ENCODE measurements around the gene TRA2A.
A peak's percentile ranks its signal among the peaks of the same experiment; 100 is the strongest.

TRA2A gene

DNA sequence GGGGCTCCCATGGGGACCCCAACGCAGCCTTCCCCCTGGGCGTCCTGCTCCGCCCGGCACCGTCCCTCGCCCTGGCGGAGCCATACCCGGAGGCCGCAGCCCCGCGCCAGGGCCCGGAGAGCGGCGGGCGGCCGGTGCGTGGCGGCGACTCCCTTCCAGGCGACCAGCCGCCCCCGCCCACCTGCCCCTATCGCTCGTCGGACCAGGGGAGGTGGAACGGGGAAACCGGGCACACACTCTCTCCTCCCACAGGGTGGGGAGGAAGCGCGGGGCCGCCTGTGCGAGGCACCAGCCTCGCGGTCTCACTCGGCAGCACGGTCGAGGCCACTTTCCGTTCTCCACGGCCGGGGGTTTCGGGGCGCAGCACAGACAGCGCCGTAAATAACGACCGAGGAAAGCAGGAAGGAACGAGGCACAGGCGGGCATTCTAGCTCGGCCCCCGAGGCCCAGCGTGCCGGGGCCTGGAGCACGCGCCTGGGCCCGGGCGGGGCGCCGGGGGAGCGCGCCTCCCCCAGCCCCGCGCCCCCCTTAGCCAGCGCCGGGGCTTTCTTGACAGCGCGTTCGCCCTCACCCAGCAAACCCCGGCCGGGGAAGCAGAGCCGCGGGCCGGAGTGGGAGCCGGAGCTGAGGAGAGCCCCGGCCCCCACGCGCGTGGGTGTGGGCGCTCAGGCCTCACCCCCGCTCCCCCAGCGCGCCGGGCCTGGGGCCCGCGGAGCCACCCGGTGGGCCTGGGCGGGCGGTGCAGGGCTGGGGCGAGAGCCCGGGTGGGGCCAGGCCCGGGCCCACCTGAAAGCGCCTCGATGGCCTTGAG is 62.4 kb downstream of the TRA2A start:
- DNase-seq, result no peak

DNA sequence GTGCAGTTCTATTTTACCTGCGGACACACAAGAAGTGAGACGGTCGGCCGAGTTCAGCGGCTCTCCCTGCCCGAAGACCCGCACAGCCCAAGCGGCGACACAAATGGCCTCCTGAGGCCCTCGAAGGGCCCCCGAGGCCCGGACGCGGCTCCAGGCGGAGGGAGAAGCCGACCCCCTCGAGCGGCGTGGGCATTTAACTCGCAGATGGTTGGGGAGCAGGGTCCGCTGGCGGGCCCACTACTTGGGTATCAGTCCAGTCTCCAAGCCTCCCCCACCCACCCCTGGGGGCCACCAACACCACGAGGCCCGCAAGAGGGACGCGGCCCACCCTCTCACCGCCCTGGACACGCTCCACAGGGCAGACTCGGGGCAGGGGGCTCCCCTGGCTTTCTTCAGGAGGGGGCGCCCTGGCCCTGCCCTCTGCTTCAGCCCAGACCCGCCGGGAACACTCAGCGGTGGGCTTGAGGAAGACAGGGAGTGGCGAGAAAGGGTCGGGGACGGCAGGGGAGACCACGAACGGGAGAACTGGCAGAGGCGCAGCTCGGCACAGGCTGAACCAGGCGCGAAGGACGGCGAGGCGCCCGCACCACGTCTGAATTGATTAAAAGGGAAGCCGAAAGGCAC is 63.1 kb downstream of the TRA2A start:
- DNase-seq, result no peak

DNA sequence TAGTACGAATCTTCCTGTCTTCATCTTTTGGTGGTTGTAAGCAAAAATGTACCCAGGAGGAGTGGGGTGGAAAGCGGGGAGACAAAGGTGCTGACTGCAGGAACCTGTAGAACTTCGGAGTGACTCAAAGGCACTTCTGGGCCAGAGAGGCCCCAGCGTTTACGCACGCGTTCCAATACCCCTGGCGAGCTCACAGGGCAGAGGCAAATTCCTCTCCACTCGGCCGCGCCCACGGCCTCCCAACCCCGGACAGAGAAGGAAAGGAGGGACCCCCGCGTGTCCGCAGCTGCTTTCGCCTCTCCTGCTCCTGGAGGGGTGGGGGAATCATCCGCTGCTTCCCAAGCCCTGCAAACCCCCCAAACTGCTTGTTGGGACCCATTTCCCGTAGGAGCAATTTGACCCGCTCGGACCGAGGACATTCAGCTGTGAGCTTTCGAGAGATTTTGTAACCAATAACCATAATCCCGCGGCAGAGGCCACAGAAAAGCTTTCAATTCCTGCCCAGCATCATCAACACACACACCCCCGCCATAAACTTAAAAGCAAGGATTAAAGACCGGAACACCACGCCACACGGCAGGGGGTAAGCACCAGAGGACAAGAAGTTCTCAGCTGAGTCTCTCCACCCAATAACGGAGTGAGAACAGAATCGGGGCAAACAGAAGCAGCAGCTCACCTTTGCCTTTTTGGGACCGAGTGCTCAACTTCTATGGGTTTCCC is 63.8 kb downstream of the TRA2A start:
- DNase-seq, result no peak

DNA sequence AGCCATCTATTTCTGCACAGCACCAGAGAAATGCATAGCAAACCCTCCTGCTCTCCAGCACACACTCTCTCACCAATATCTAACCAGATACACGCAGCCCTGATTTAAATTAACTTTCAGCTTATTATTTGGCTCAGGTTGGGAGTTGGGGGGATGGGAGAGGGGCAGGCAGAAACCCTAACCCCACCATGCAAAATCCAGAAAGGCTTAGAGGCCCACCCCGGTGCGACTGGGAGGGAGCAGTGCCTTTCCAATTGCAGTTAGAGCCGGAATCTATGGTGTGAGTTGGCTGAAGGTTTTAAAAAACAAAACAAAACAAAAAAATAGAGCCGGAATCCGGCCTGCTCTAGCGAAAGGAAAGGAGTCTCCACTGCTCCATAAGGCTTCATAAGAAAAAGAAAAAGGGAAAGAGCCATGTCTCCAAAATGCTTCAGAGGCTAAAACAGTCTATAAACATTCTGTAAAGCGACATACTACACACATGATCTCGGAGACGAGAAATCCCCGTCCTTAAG is 64.4 kb downstream of the TRA2A start:
- no peak for DNase-seq

DNA sequence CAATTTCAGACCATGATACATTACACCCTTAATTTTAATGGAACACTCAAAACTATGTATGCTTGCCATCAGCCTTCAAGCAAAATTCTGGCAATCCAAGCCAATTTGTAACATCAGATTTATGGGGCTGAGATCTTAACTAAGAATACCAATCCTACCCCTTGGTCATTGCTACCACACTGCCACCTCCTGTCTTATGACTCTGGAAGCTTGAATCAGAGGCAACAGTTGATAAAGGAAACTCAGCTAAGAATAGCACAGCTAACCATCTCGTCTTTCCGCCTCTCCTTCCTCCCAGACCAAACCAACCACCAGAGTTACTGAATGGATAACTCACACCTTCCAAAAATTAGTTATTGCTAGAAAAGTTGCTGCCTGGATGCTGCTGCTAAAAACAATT is 68.9 kb downstream of the TRA2A start:
- peak in 1 of 2 donors; percentile 41 for DNase-seq

DNA sequence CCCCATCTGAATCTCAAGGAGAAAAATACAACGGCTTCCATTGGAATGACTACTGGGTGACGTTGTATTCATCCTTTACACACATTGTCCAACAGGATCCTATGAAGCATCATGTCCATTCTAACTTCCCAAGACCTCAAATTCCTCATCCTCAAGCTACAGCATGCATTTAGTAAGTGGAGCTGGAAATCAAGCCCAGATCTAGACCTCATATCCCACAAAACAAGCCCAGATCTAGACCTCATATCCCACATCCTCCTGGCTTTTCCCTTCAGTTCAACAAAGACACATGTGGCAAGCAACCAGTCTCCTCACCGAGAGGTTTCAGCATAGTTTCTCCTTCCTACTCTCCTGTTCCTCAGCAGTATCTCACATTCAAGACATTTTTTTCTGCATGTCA is 73.7 kb downstream of the TRA2A start:
- no peak for DNase-seq

DNA sequence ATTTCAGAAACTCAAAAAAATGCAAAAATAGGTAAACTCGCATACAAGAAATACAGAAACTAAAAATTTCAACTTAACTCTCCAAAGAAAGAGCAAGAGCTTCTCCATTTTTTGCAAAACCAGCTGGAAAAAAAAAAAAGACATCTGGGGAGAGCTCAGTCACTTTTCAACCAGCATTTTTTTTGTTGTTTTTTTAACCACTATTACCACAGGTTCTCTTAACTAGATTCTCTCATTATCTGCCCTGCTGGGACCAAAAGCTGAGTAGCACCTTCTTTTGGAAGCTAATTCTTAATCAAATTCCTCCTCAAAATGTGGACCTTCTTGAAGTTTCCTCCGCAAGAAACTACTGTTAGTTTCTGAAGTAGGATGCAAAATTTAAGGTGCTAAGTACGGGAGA is 75.7 kb downstream of the TRA2A start:
- DNase-seq, result no peak

DNA sequence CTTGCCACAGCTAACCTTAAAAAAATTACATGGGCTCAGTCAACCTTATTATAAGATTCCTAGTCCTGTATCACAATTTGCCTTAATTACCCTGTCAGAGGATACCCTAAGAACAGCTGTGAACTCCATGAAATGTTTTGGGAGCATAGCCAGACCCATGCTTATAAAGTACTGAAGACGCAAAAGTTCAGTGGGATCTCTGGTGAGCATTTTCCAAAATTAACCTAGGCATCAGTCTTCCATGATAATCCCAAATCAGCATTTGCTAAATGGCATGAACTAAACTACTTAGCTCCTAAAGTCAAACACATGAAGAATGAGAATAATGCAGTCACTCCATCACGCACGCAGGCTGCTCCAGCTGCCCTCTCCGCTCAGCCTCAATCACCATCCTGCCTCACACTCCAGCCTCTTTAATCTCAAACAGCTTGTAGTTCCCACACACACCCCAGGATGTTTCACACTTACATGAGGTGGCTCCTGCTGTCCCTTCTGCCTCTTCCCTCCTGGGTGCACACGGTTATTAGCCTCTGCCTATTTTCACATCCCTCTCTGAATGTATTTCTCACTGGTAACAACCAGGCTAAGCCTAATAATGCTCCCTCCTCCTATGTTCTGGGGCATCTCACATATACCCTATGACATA is 76.8 kb downstream of the TRA2A start:
- DNase-seq, result no peak
